ENCODE results near the gene TCHP.

The TCHP gene

DNA sequence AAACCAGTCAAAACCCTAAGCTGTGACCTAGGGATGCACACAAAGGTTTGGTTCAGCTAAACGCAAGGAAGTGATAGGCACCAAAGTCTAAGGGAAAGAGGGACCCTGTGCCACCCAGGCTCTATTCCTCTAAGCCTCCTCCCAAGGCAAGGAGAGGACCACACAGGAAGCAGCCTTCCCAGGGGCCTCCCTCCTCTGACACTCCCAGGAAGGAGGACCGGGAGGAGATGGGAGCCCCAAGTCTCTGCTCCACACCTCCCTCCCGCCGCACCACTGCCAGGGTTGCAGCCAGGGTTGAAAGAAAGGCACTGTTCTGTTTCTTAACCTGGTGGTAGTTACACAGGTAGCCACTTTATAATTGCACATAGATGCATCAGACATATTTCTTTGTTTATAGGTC, 21.9 kb downstream of the TCHP start:
- DNase-seq (ENCODE audit: low read depth), result no peak
- TF ChIP-seq, protein P1, sequence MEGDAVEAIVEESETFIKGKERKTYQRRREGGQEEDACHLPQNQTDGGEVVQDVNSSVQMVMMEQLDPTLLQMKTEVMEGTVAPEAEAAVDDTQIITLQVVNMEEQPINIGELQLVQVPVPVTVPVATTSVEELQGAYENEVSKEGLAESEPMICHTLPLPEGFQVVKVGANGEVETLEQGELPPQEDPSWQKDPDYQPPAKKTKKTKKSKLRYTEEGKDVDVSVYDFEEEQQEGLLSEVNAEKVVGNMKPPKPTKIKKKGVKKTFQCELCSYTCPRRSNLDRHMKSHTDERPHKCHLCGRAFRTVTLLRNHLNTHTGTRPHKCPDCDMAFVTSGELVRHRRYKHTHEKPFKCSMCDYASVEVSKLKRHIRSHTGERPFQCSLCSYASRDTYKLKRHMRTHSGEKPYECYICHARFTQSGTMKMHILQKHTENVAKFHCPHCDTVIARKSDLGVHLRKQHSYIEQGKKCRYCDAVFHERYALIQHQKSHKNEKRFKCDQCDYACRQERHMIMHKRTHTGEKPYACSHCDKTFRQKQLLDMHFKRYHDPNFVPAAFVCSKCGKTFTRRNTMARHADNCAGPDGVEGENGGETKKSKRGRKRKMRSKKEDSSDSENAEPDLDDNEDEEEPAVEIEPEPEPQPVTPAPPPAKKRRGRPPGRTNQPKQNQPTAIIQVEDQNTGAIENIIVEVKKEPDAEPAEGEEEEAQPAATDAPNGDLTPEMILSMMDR (IDR thresholded peaks at IDR 0.05; ENCODE audit: insufficient read depth, low read depth, low read length, missing control alignments), result no peak
- H3K4me3 ChIP-seq (ENCODE audit: low read length), result no peak overlapping the region

DNA sequence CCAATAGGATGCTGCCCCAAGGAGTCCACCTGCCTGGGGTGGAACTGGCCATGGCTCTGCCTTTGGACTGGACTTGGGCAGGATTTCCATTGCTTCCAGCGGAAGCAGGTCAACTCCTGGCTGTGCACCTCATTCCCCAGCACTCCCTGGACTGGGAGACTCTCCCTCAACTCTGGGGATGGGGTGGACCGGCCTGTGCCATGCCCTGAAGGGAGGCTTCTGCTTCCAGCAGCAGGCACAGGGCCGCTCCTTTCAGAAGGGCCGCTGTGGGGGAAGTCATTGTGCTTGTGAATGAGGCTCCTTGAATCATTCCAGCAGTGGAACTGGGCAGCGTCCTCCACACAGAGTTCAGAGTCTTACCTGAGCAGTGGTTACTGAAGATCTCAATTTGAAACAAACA, 23.0 kb downstream of the TCHP start:
- DNase-seq (ENCODE audit: low read depth), result no peak
- H3K4me3 ChIP-seq (ENCODE audit: low read length), result no peak overlapping the region
- TF ChIP-seq, protein P1 (IDR thresholded peaks at IDR 0.05; ENCODE audit: insufficient read depth, low read depth, low read length, missing control alignments), result no peak

DNA sequence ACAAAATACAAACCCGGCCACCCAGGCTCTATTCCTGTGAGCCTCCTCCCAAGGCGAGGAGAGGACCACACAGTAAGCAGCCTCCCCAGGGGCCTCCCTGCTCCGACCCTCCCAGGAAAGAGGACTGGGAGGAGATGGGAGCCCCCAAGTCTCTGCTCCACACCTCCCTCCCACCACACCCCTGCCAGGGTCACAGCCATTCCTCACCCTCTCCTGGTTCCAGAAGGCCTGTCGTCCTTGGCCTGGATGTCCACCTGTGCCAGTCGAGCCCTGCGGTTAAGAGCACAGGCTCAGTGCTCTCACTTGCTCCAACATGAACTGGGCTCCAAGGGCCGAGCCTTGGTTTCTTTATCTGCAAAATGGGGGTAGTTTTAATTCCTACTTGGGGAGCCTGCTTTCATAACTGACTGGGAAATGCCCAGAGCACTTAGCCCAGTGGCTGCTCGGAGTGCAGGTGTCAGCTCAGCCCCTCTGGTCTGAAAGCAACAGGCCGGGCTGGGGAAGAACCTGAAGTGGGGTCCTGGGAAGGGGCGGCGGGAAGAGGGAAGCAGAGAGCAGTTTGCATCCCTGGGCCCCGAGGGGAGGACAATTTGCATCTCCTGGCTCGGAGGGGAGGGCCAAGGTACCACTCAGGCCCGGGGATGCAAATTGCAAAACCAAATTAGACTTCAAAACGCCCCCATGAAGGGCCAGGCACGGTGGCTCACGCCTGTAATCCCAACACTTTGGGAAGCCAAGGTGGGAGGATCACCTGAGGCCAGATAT, 23.6 kb downstream of the TCHP start:
- no peak overlapping the region for H3K4me3 ChIP-seq (ENCODE audit: low read length)
- no peak for DNase-seq (ENCODE audit: low read depth)
- TF ChIP-seq, protein P1 (IDR thresholded peaks at IDR 0.05; ENCODE audit: insufficient read depth, low read depth, low read length, missing control alignments), result no peak

DNA sequence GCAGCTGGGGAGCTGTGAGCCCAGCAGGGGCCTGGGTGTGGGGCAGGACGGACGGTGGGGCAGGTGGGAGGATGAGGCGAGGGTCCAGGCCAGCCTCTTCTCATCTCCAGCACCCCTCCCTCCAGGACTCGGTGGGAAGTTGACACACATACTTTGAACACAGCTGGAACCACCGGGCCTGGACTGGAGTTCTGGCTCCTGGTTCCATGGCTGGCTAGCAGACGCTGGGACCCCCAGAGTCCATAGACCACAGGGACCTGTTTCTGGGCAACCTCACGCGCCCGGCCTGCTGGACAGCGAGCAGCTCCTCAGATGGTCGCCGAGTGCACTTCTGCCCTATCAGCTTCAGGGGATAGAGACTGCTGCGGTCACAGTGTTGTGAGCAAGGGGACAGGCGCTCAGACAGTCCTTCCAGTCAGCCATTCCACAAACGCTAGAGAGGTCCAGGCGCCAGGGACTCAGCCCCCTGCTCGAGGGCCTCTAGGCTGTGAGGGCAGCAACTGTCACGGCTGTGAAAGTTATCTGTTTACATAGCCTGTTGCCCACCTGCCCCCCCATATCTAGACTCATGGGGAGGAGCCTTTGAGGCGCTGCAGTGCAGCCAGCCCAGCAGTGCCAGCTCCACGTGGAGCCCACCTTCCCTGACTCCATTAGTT, 25.2 kb downstream of the TCHP start:
- DNase-seq (ENCODE audit: low read depth), result no peak
- TF ChIP-seq, protein P1 (IDR thresholded peaks at IDR 0.05; ENCODE audit: insufficient read depth, low read depth, low read length, missing control alignments), result no peak
- H3K4me3 ChIP-seq (ENCODE audit: low read length), result no peak overlapping the region

DNA sequence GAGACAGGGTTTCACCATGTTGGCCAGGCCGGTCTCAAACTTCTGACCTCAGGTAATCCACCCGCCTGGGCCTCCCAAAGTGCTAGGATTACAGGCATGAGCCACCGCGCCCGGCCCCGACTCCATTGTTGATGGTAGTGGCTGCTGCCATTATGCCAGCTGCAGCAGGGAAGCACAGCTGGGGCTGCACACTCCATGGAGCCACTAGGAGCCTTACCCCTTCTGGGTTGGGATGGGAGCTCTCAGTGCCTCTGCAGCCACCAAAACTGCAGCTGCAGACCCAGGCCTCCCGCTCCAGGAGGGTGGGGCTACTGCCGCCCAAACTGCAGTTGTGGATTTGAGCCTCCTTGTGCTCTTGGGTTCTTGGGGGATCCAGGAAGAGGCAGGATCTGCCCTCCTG, 25.9 kb downstream of the TCHP start:
- TF ChIP-seq, protein P1 (IDR thresholded peaks at IDR 0.05; ENCODE audit: insufficient read depth, low read depth, low read length, missing control alignments), result no peak
- H3K4me3 ChIP-seq (ENCODE audit: low read length), result no peak overlapping the region
- DNase-seq (ENCODE audit: low read depth), result no peak

DNA sequence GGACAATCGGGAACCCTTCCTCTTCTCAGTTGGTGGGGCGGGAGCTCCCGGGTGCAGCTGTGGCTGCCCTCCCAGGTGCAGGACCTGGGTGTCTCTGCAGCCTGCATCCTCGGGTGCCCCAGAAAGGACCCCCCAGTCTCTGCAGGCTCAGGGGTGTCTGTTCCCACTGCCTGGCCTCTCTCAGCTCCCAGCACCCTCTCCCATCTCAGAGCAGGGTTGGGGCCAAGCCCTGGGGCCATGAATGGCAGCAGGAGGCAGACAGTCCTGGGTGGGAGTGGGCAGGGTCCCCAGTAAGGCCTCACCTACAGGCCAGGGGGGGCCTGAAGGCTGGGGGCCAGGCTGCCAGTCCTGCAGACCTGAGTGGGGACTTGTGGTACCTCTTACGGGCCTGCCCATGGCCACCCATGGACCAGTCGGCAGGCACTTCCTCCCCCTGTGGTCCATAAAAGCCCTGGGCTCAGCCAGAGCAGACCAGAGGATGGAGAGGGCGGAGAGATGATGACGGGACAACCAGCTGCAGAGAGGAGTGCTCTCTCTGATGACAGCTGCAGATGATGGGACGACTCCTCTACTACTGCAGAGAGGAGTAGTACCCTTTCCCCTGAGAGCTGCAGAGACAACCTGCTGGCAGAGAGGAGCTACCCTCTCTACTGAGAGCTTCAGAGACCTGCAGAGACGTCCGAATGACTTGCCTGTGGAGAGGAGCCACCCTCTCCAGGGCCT, 26.6 kb downstream of the TCHP start:
- no peak for DNase-seq (ENCODE audit: low read depth)
- H3K4me3 ChIP-seq (ENCODE audit: low read length), result no peak overlapping the region
- TF ChIP-seq, protein P1 (IDR thresholded peaks at IDR 0.05; ENCODE audit: insufficient read depth, low read depth, low read length, missing control alignments), result no peak
